Renal cortical epithelial cell (primary cell): ENCODE data around the gene WFDC1. TPM values are rescaled to one million over a fixed set of nuclear protein-coding genes. Genes with fewer than 3 reads are reported as not detected.

Source experiments
- DNase-seq: peaks from one replicate; pipeline ENCODE4 v3.0.0-alpha.2; 2011; ENCODE audit warnings: low read depth
- total RNA-seq: library from RNA; depleted of rRNA; stranded (reverse); fragments of >200 nt; gene quantifications from 2 replicates; pipeline ENCODE4 v1.2.3, GENCODE V29; 2014

The WFDC1 gene
- total RNA-seq, 1 donor from 2014 or later = 0.05 TPM

GRCh38 chr16:84378099-84378498 lies 83.4 kb downstream of the WFDC1 start:
- no peak for DNase-seq

GRCh38 chr16:84378567-84378966 lies 83.9 kb downstream of the WFDC1 start:
- no peak for DNase-seq

GRCh38 chr16:84379008-84379708 lies 84.5 kb downstream of the WFDC1 start:
- DNase-seq = no peak

Other genes with a start within 250 kb of the WFDC1 start
- 71.0 and 115 TPM in 2 replicates for gene MBTPS1, start 177.9 kb upstream of the WFDC1 start, total RNA-seq
- gene HSDL1, start 149.7 kb upstream of the WFDC1 start, total RNA-seq = 32.0 and 34.6 TPM in 2 replicates
- gene DNAAF1, start 149.6 kb upstream of the WFDC1 start, total RNA-seq = 0.45 TPM in 1 of 2 replicates, not detected in the other
- 11.1 and 24.5 TPM in 2 replicates for gene TAF1C, start 107.8 kb upstream of the WFDC1 start, total RNA-seq
- 0.35 TPM in 1 of 2 replicates, not detected in the other for gene ADAD2, start 103.7 kb upstream of the WFDC1 start, total RNA-seq
- gene KCNG4, start 54.9 kb upstream of the WFDC1 start, total RNA-seq = not detected in 2 replicates
- 7.1 TPM in 1 of 2 replicates, not detected in the other for gene ATP2C2, start 73.7 kb downstream of the WFDC1 start, total RNA-seq
- 29.7 and 34.2 TPM in 2 replicates for gene MEAK7, start 209.8 kb downstream of the WFDC1 start, total RNA-seq